Panc1 (cell line): ENCODE measurements around the gene THRSP.

ENCODE experiments used
- CTCF ChIP-seq: fragments of 450-650 bp; IDR thresholded peaks from 2 replicates; pipeline ENCODE4 v1.5.1; 2017; ENCODE audit warnings: mild to moderate bottlenecking
- POLR2AphosphoS5 ChIP-seq: IDR thresholded peaks from 2 replicates; pipeline ENCODE4 v1.6.1; 2012; ENCODE audit warnings: mild to moderate bottlenecking, low read depth, low read length, moderate library complexity
- REST ChIP-seq, 2 experiments: IDR thresholded peaks; 2 replicates each; pipeline ENCODE4 v1.6.1; 2011 to 2012; ENCODE audit warnings: low read depth in 2 of 2, control low read depth in 1 of 2, low read length in 1 of 2, mild to moderate bottlenecking in 1 of 2, moderate library complexity in 1 of 2; ENCODE audit not compliant: insufficient read depth in 1 of 2
- TCF7L2 ChIP-seq: IDR thresholded peaks from 2 replicates; pipeline ENCODE4 v1.6.1; 2011; ENCODE audit warnings: mild to moderate bottlenecking, low read depth, low read length, inconsistent platforms

- TF ChIP-seq CTCF, result no peak
- no peak for TF ChIP-seq POLR2AphosphoS5
- TF ChIP-seq TCF7L2, result no peak
- no peak for TF ChIP-seq REST (IDR thresholded peaks at IDR 0.05; ENCODE audit: insufficient read depth in 1 of 2, low read depth in 2 of 2, low read length in 1 of 2)
Measured at GRCh38 chr11:78038697-78039313, 24.9 kb upstream of the THRSP start.
